Body of pancreas (tissue), 4 donors: ENCODE data around the gene PDE3A.

Experiments
- POLR2A ChIP-seq, 3 donors: fragments of 450-650 bp; IDR thresholded peaks; one replicate each; pipeline ENCODE4 v1.6.1; 2016; ENCODE audit warnings: antibody characterized with exemption in 3 of 3, mild to moderate bottlenecking in 2 of 3
- TF ChIP-seq, protein P1 (sequence below), 7 experiments: fragments of 450-650 bp in 4 of 7; fragments of 200-600 bp in 3 of 7; sonication (generic) in 3 of 7; IDR thresholded peaks; one replicate each; pipeline ENCODE4 v1.5.1; 2016 to 2019; ENCODE audit warnings: antibody characterized with exemption in 7 of 7

DNA sequence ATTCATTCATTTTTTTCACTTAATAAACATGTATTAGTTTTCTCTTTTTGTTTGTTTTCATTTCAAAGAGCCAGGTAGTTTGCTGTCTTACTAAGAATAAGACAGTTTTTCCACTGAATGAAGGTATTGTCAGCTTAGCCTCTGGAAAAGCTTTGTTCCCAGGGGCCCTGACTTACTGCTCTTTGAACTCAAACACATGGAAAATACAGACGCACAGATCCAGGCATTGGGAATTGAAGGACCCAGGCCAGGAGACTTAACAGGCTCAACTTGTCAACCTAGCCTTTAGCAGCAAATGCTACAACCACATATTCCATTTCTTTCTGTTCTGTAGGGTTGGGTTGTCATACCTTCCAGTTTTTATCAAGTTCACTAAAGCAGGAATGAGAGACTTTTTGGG lies 288.3 kb downstream of the PDE3A start:
- TF ChIP-seq, protein P1, sequence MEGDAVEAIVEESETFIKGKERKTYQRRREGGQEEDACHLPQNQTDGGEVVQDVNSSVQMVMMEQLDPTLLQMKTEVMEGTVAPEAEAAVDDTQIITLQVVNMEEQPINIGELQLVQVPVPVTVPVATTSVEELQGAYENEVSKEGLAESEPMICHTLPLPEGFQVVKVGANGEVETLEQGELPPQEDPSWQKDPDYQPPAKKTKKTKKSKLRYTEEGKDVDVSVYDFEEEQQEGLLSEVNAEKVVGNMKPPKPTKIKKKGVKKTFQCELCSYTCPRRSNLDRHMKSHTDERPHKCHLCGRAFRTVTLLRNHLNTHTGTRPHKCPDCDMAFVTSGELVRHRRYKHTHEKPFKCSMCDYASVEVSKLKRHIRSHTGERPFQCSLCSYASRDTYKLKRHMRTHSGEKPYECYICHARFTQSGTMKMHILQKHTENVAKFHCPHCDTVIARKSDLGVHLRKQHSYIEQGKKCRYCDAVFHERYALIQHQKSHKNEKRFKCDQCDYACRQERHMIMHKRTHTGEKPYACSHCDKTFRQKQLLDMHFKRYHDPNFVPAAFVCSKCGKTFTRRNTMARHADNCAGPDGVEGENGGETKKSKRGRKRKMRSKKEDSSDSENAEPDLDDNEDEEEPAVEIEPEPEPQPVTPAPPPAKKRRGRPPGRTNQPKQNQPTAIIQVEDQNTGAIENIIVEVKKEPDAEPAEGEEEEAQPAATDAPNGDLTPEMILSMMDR (IDR thresholded peaks at IDR 0.05) = no peak
- TF ChIP-seq POLR2A (IDR thresholded peaks at IDR 0.05) = no peak
